Upper lobe of left lung (tissue), 4 donors: ENCODE results near the gene MAMDC2.

Experiments used
- CTCF ChIP-seq, 6 experiments: fragments of 450-650 bp in 4 of 6; fragments of 200-600 bp in 2 of 6; sonication (generic) in 2 of 6; IDR thresholded peaks; one replicate each; pipeline ENCODE4 v1.5.1; 2016 to 2019; ENCODE audit warnings: antibody characterized with exemption in 6 of 6
- EP300 ChIP-seq, 4 donors: sonication (generic); formaldehyde crosslinking; IDR thresholded peaks; one replicate each; pipeline ENCODE4 v1.5.1; 2017; ENCODE audit warnings: antibody characterized with exemption in 4 of 4, control low read depth in 2 of 4
- POLR2A ChIP-seq, 4 donors: fragments of 450-650 bp; IDR thresholded peaks; one replicate each; pipeline ENCODE4 v1.5.1; 2016 to 2017; ENCODE audit warnings: antibody characterized with exemption in 4 of 4, mild to moderate bottlenecking in 2 of 4

- TF ChIP-seq CTCF (IDR thresholded peaks at IDR 0.05) (no peak), POLR2A (IDR thresholded peaks at IDR 0.05) (no peak), EP300 (IDR thresholded peaks at IDR 0.05) (no peak)
These were observed 93.0 kb downstream of the MAMDC2 start for GRCh38 chr9:70136632-70137031.
